Psoas muscle (tissue), 8 donors: ENCODE measurements around the gene EYA4. TPM values are rescaled to one million over a fixed set of nuclear protein-coding genes. Genes with fewer than 3 reads are reported as not detected.

ENCODE experiments used
- ATAC-seq, 4 donors: fragments of 200-7000 bp; cut with Tn5 transposase; one replicate each; pipeline ENCODE4 v1.9.1; 2020; ENCODE audit warnings: moderate library complexity in 3 of 4, mild to moderate bottlenecking in 2 of 4
- DNase-seq, 2 donors: peaks; one replicate each; pipeline ENCODE4 v3.0.0-alpha.2; 2020
- H3K27ac ChIP-seq: fragments of 200-600 bp; one replicate; pipeline ENCODE4 v1.8.0; 2022
- H3K27me3 ChIP-seq, 3 donors: fragments of 200-600 bp in 1 of 3; one replicate each; pipeline versions ENCODE4 v1.6.1 to v1.8.0; 2013 to 2022; ENCODE audit warnings: low read length in 2 of 3, mild to moderate bottlenecking in 2 of 3, moderate library complexity in 1 of 3; ENCODE audit not compliant: insufficient read depth in 3 of 3
- H3K36me3 ChIP-seq, 2 donors: fragments of 200-600 bp in 1 of 2; one replicate each; pipeline versions ENCODE4 v1.6.1 to v1.8.0; 2013 to 2022; ENCODE audit warnings: low read depth in 1 of 2, mild to moderate bottlenecking in 1 of 2, moderate library complexity in 1 of 2; ENCODE audit not compliant: insufficient read depth in 1 of 2
- H3K4me1 ChIP-seq: fragments of 200-600 bp; one replicate; pipeline ENCODE4 v1.8.0; 2022
- H3K4me3 ChIP-seq: fragments of 200-600 bp; one replicate; pipeline ENCODE4 v1.8.0; 2022; ENCODE audit warnings: mild to moderate bottlenecking
- H3K9me3 ChIP-seq: fragments of 200-600 bp; one replicate; pipeline ENCODE4 v1.8.0; 2022
- WGBS, 3 donors: extraction: QIAGEN DNeasy Blood & Tissue Kit; methylation state at CpG; one replicate each; pipeline versions ENCODE4 v1.1.6 to v1.1.7; 2013; 5-methylcytosine and 5-hydroxymethylcytosine counted together
- intact Hi-C, 2 donors: fragments of 100-400 bp; cut with DNase I; formaldehyde crosslinking; loops; one replicate each; pipeline versions ENCODE4 v1.11.0 to v1.14.2; 2022
- polyA plus RNA-seq, 3 donors: library from polyadenylated mRNA; stranded (reverse); fragments of 200-250 nt; gene quantifications; one replicate each; pipeline ENCODE4 v1.2.3, GENCODE V29; 2013
- total RNA-seq, 4 donors: library from RNA; stranded (reverse); fragmentation: NEBNext Ultra II Directional in 2 of 4; extraction: Animal tissue kit (Norgen Biotek cat#: 25700) in 2 of 4; gene quantifications; one replicate each; pipeline versions ENCODE4 v1.2.1 to v1.2.4, GENCODE V29; 2021 to 2023
- TF ChIP-seq, protein P1 (sequence below): fragments of 200-600 bp; IDR thresholded peaks from one replicate; pipeline ENCODE4 v1.8.0; 2022; ENCODE audit warnings: antibody characterized with exemption
- donor health status: healthy with polysubstance abuse.
- donor health status: DM: no; HTN: no; CAD: no; lungs with moderate emphysema.
- donor health status: Bipolar disorder and iron deficiency.
- donor health status: healthy.
- donor health status: DM: yes; HTN: yes; CAD: no.
- donor health status: DM: no; HTN: no; CAD: no.
- donor health status: DM: no; HTN: no; CAD: no.
- donor health status: DM: yes; HTN: yes; CAD: no.

Gene EYA4
- total and polyA plus RNA-seq, 7 donors, result 5.6 to 48.3 (median 32.8) TPM

DNA sequence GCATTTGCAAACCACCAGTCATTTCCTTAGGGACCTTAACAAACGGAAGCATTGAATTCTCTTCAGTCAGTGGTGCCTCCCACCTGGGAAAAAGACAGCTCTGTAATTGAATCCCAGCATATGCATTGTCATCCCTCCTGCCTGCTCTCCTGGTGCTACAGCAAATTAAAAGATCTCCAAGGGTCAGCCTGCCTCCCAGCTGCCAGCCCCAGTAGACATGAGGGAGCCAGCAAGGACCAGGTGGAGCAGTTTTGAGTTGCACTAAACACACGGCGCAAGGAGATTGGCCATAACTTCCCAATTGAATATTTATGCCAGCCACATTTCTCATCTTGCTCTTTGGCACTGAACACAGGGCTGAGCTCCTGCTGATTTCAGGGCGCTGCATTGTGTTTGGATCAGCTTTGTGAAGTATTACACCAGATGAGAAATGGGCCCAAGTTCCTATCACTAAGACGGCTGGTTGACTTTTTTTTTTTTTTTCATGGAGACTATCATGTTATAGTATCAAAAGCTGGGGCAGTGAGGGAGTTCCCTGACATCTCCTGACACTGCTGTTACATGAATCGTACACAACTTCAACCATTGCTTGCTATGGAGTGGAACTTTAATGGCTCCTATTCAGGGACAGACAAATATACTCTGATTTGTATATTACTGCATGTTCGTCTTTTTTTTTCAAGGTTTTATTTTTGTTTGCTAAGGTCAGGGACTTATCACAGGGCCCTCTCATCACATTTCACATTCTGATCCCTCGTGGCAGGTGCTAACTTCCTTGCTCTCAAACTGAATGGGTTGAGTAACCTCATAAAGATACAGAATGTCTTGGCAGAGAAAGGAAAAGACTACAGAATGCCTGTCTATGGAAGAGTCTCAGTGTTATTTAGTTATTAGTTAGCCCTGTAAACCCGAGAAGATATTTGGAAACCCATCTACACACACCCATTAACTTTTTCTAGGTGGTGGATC, 191.1 kb downstream of the EYA4 start:
- H3K9me3 ChIP-seq, result no peaks in the 10 kb centered on the region
- 16 to 31% (median 18%) methylated on average over 9 of the region's 9 CpGs for WGBS, 3 donors
- ATAC-seq (peak; percentile 82 to 85 (median 83)), DNase-seq (peak; percentile 41 to 77)
- peak overlapping the region; percentile 78 for H3K27ac ChIP-seq
- intact Hi-C loops, result loop anchor here (5.0 to 10.0 kb wide), 2 partner anchors 35 to 58 kb away; no protein-coding TSS in a partner anchor
- TF ChIP-seq, protein P1, sequence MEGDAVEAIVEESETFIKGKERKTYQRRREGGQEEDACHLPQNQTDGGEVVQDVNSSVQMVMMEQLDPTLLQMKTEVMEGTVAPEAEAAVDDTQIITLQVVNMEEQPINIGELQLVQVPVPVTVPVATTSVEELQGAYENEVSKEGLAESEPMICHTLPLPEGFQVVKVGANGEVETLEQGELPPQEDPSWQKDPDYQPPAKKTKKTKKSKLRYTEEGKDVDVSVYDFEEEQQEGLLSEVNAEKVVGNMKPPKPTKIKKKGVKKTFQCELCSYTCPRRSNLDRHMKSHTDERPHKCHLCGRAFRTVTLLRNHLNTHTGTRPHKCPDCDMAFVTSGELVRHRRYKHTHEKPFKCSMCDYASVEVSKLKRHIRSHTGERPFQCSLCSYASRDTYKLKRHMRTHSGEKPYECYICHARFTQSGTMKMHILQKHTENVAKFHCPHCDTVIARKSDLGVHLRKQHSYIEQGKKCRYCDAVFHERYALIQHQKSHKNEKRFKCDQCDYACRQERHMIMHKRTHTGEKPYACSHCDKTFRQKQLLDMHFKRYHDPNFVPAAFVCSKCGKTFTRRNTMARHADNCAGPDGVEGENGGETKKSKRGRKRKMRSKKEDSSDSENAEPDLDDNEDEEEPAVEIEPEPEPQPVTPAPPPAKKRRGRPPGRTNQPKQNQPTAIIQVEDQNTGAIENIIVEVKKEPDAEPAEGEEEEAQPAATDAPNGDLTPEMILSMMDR, result no peak
- peaks cover 54% of the 10 kb centered on the region for H3K4me1 ChIP-seq
- H3K27me3 ChIP-seq, result no peaks in the 10 kb centered on the region
- peak overlapping the region; percentile 26 for H3K4me3 ChIP-seq
- H3K36me3 ChIP-seq, result no peaks in the 10 kb centered on the region

DNA sequence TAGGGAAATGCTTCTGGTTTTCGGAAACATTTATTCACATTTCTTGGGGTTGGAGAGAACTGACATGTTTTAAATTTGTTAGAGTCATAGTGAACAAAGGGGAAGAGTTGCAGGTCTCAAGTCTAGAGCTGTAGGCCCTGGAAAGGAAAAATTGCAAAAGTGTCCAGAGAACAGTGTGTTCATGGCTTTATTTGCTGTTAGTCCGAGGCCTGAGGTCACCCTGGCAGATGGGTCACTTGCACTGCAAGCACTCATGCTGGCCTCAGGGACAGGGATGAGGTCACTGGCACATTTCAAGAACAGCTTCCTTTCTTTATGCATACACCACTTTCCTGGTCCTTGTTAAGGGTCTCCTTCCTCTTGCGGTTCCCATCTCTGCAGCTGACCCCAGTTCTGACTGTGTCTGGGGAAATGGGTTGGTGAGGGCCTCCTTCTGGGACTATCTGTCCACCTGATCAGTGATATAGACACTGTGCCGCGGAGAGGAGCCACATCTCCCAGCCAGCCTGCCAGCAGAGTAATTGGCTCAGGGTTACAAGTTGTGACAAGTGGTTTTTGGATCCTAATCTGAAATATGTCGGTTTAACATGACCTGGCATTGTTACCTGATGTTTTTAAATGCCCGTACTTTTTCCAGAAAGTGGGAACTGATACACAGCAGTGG, 194.0 kb downstream of the EYA4 start:
- DNase-seq (peak; percentile 49 to 81), ATAC-seq (peak; percentile 60 to 79 (median 74))
- intact Hi-C loops, result loop anchor here in 1 of 2 donors (10.0 kb wide), 1 partner anchor 60 kb away; no protein-coding TSS in a partner anchor
- Histone ChIP-seq H3K4me1 (peaks cover 56% of the 10 kb centered on the region), H3K36me3 (no peaks in the 10 kb centered on the region), H3K27me3 (no peaks in the 10 kb centered on the region), H3K27ac (peak overlapping the region; percentile 78), H3K9me3 (no peaks in the 10 kb centered on the region), H3K4me3 (peak overlapping the region; percentile 40)
- WGBS, 3 donors, result 30 to 37% (median 34%) methylated on average over 7 of the region's 7 CpGs
- TF ChIP-seq, protein P1, result no peak

DNA sequence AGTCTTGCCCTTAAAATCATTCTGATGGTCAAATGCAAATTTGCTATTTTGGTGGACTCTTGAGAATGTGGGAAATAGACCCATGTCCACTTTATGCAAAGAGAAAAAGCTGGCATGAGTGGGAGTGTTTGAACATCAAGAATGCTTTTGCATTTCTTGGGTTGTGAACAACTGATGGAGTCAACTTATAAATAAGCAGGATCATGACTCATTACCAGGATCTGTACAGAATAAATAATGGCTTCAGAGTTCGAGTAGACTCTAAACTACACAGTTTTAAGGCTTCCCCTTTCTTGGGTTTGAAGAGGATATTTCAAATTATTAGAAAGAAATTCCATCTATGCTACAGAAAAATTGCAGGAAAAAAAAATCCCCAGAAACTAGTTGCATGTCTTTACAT, 195.5 kb downstream of the EYA4 start:
- WGBS, 3 donors, result 23 to 28% (median 27%) methylated on average over 1 of the region's 1 CpG
- H3K4me1 ChIP-seq, result peaks cover 51% of the 10 kb centered on the region
- no peak overlapping the region for H3K4me3 ChIP-seq
- H3K36me3 ChIP-seq, result no peaks in the 10 kb centered on the region
- ATAC-seq (no peak), DNase-seq (no peak)
- peak overlapping the region; percentile 78 for H3K27ac ChIP-seq
- H3K9me3 ChIP-seq, result no peaks in the 10 kb centered on the region
- TF ChIP-seq, protein P1, result no peak
- H3K27me3 ChIP-seq, result no peaks in the 10 kb centered on the region
- intact Hi-C loops, result loop anchor here in 1 of 2 donors (10.0 kb wide), 1 partner anchor 62 kb away; no protein-coding TSS in a partner anchor

DNA sequence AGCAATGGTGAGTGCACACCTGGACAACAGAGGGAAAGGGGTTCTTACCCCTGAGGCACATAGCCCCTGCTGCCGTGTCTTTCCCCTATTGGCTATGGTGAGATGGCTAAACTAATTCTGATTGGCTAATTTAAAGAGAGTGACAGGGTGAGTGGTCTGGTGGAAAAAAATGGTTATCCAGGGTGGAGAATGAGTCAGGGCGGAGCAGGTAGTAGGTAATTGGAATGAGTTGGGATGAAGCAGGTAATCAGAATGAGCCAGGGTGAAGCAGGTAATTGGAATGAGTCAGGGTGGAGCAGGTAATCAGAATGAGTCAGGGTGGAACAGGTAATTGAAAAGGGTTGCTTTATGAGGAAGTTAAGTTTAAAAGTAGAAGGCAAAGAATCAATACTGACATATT, 200.3 kb downstream of the EYA4 start:
- no peak overlapping the region for H3K4me3 ChIP-seq
- intact Hi-C loops, result no loop called here
- H3K4me1 ChIP-seq, result peaks cover 13% of the 10 kb centered on the region
- H3K36me3 ChIP-seq, result no peaks in the 10 kb centered on the region
- no peaks in the 10 kb centered on the region for H3K27me3 ChIP-seq
- no peak overlapping the region for H3K27ac ChIP-seq
- ATAC-seq, result no peak
- no peak for DNase-seq
- 96 to 98% (median 97%) methylated on average over 2 of the region's 2 CpGs for WGBS, 3 donors
- TF ChIP-seq, protein P1, result no peak
- H3K9me3 ChIP-seq, result no peaks in the 10 kb centered on the region
